Stimulated activated CD4-positive, alpha-beta T cell treated with anti-CD3 and anti-CD28 coated beads, TNF-alpha, amount 100 ng/mL, for 1 hour (primary cell): ENCODE results near the gene C20orf144.
A peak's percentile ranks its signal among the peaks of the same experiment; 100 is the strongest.

ENCODE experiments used
- DNase-seq, 3 donors: peaks; one replicate each; pipeline ENCODE4 v3.0.0-alpha.2; 2020; ENCODE audit warnings: low read depth in 3 of 3, low spot score in 1 of 3

The C20orf144 gene

GRCh38 chr20:33649201-33649681 is 12.9 kb upstream of the C20orf144 start:
- DNase-seq = no peak

- no peak for DNase-seq
Measured at GRCh38 chr20:33650111-33650752, 11.9 kb upstream of the C20orf144 start.

GRCh38 chr20:33650753-33651561 is 11.2 kb upstream of the C20orf144 start:
- DNase-seq = no peak

- DNase-seq = no peak
Measured at GRCh38 chr20:33651562-33652048, 10.5 kb upstream of the C20orf144 start.

- no peak for DNase-seq
Measured at GRCh38 chr20:33653218-33653899, 8.8 kb upstream of the C20orf144 start.

- DNase-seq = no peak
Measured at GRCh38 chr20:33653900-33654596, 8.1 kb upstream of the C20orf144 start.

GRCh38 chr20:33654680-33655161 is 7.4 kb upstream of the C20orf144 start:
- no peak for DNase-seq

- DNase-seq = no peak
Measured at GRCh38 chr20:33655164-33655563, 7.0 kb upstream of the C20orf144 start.

- DNase-seq = no peak
Measured at GRCh38 chr20:33656010-33656782, 5.9 kb upstream of the C20orf144 start.

- no peak for DNase-seq
Measured at GRCh38 chr20:33656783-33657703, 5.1 kb upstream of the C20orf144 start.

GRCh38 chr20:33657704-33658095 is 4.4 kb upstream of the C20orf144 start:
- DNase-seq = no peak

- no peak for DNase-seq
Measured at GRCh38 chr20:33658510-33658909, 3.6 kb upstream of the C20orf144 start.

GRCh38 chr20:33658929-33659328 is 3.2 kb upstream of the C20orf144 start:
- no peak for DNase-seq

- DNase-seq = no peak
Measured at GRCh38 chr20:33659341-33660034, 2.6 kb upstream of the C20orf144 start.

- DNase-seq = no peak
Measured at GRCh38 chr20:33660035-33660684, 2.0 kb upstream of the C20orf144 start.

GRCh38 chr20:33660685-33661058 is 1.5 kb upstream of the C20orf144 start:
- DNase-seq = no peak

- DNase-seq = peak in 2 of 3 donors; percentile 64 to 73
Measured at GRCh38 chr20:33663161-33664084, 1.3 kb downstream of the C20orf144 start.
